A673 (cell line): ENCODE data around the gene HAUS7. TPM values are rescaled to one million over a fixed set of nuclear protein-coding genes. Genes with fewer than 3 reads are reported as not detected.

Experiments used
- BruUV-seq: library from RNA; stranded (reverse); fragments of 400-500 nt; replicated peaks from 2 replicates; lab custom pipeline; 2021; lab: Mats Ljungman, UMichigan
- CTCF ChIA-PET: fragments of 300-600 bp; sonication (Branson Sonifier 250); formaldehyde crosslinking; loops from one replicate; lab custom pipeline; 2022; ENCODE audit warnings: antibody characterized with exemption; lab: Charles Lee
- POLR2A ChIA-PET: fragments of 300-600 bp; sonication (Branson Sonifier 250); formaldehyde crosslinking; loops from one replicate; lab custom pipeline; 2022; ENCODE audit warnings: antibody characterized with exemption; ENCODE audit not compliant: low non-redundant PET; lab: Charles Lee
- DNase-seq: peaks from one replicate; pipeline ENCODE4 v3.0.0-alpha.2; 2015; ENCODE audit warnings: low spot score
- H3K27ac ChIP-seq: fragments of 200-600 bp; sonication (generic); 2 replicates; pipeline ENCODE4 v1.5.1; 2016; ENCODE audit warnings: mixed run types, low read depth, mild to moderate bottlenecking, mixed read lengths, antibody characterized with exemption, low read length; ENCODE audit not compliant: poor library complexity, severe bottlenecking
- H3K27me3 ChIP-seq: fragments of 200-600 bp; sonication (generic); replicated peaks from 2 replicates; pipeline ENCODE4 v1.6.1; 2017; ENCODE audit warnings: mixed run types, low read depth, mild to moderate bottlenecking, mixed read lengths, antibody characterized with exemption, low read length; ENCODE audit not compliant: insufficient read depth, poor library complexity
- H3K36me3 ChIP-seq: fragments of 200-600 bp; sonication (generic); 2 replicates; pipeline ENCODE4 v1.6.1; 2016; ENCODE audit warnings: mixed run types, mild to moderate bottlenecking, mixed read lengths, antibody characterized with exemption, low read length; ENCODE audit not compliant: insufficient read depth, poor library complexity, severe bottlenecking
- H3K4me1 ChIP-seq: fragments of 200-600 bp; sonication (generic); 2 replicates; pipeline ENCODE4 v1.6.1; 2017; ENCODE audit warnings: mixed run types, mild to moderate bottlenecking, mixed read lengths, antibody characterized with exemption, low read length; ENCODE audit not compliant: insufficient read depth, poor library complexity, severe bottlenecking
- H3K4me3 ChIP-seq: fragments of 200-600 bp; sonication (generic); 2 replicates; pipeline ENCODE4 v1.5.1; 2016; ENCODE audit warnings: low read depth, mixed run types, mild to moderate bottlenecking, mixed read lengths, low read length; ENCODE audit not compliant: poor library complexity, severe bottlenecking
- H3K9me3 ChIP-seq: fragments of 200-600 bp; sonication (generic); 2 replicates; pipeline ENCODE4 v1.6.1; 2016; ENCODE audit warnings: mixed run types, low read depth, mild to moderate bottlenecking, mixed read lengths, antibody characterized with exemption, low read length; ENCODE audit not compliant: poor library complexity, severe bottlenecking
- CTCF ChIP-seq: fragments of 300-800, 200-600 bp; sonication (generic); conservative IDR thresholded peaks from 2 replicates; pipeline ENCODE4 v1.5.1; 2017; ENCODE audit warnings: low read depth, mild to moderate bottlenecking, antibody characterized with exemption, low read length, moderate library complexity, mixed read lengths
- EZH2 ChIP-seq: fragments of 200-600 bp; sonication (generic); IDR thresholded peaks from 2 replicates; pipeline ENCODE4 v1.6.1; 2017; ENCODE audit warnings: borderline replicate concordance, low read depth, mild to moderate bottlenecking, mixed read lengths, antibody characterized with exemption, low read length; ENCODE audit not compliant: poor library complexity, severe bottlenecking
- intact Hi-C: fragments of 100-400 bp; cut with micrococcal nuclease; formaldehyde crosslinking; loops from one replicate; pipeline ENCODE4 v1.10.0; 2022; ENCODE audit not compliant: unreplicated experiment
- total RNA-seq: library from RNA; stranded (reverse); gene quantifications from 2 replicates; pipeline ENCODE4 v1.2.3, GENCODE V29; 2021

The HAUS7 gene
- total RNA-seq, 1 experiment from 2014 or later: 75.3 TPM

- intact Hi-C loops: no loop called here
- no peak overlapping the region for H3K27ac ChIP-seq
Measured at GRCh38 chrX:153457136-153457825, 13.1 kb downstream of the HAUS7 start.

GRCh38 chrX:153456704-153457103 is 13.7 kb downstream of the HAUS7 start:
- TF ChIP-seq EZH2: no peak
- TF ChIP-seq CTCF: no peak
- intact Hi-C loops: no loop called here
- H3K4me3 ChIP-seq: no peak overlapping the region
- no TSS peak for BruUV-seq
- H3K27ac ChIP-seq: no peak overlapping the region
- CTCF ChIA-PET: no interaction called here
- no peak for DNase-seq
- no peaks in the 10 kb centered on the region for H3K9me3 ChIP-seq
- H3K4me1 ChIP-seq: no peaks in the 10 kb centered on the region
- no peaks in the 10 kb centered on the region for H3K36me3 ChIP-seq
- POLR2A ChIA-PET: no interaction called here
- no peaks in the 10 kb centered on the region for H3K27me3 ChIP-seq

More at GRCh38 chrX:153457136-153457825, 13.1 kb downstream of the HAUS7 start:
- no peaks in the 10 kb centered on the region for H3K9me3 ChIP-seq
- ChIA-PET CTCF (no interaction called here), POLR2A (no interaction called here)
- no peaks in the 10 kb centered on the region for H3K36me3 ChIP-seq
- DNase-seq: no peak
- no peak overlapping the region for H3K4me3 ChIP-seq
- no peak for TF ChIP-seq CTCF
- TF ChIP-seq EZH2: no peak
- BruUV-seq: no TSS peak
- H3K4me1 ChIP-seq: no peaks in the 10 kb centered on the region
- H3K27me3 ChIP-seq: no peaks in the 10 kb centered on the region

DNA sequence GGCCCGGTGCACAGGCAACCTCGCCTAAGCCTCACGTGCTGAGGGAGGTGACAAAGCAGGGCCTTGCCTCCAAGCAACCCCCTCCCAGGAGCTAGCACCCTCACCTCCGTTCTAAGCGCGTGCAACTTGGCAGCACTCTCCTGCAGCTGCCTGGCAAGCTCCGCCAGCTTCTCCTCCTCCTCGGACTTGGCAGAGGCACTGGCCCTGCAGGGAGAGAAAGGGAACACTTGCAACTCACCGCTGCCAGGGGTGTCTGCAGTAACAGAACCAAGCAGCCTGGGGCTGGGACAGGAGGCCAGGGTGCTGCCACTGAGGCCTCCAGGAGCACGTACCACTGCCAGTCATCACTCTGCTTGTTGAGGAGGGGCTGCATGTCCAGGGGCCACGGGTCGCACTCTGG is 14.2 kb downstream of the HAUS7 start:
- intact Hi-C loops: no loop called here
- DNase-seq: no peak
- no TSS peak for BruUV-seq
- ChIA-PET POLR2A (no interaction called here), CTCF (no interaction called here)
- Histone ChIP-seq H3K27ac (no peak overlapping the region), H3K4me3 (no peak overlapping the region), H3K9me3 (no peaks in the 10 kb centered on the region), H3K36me3 (no peaks in the 10 kb centered on the region), H3K27me3 (no peaks in the 10 kb centered on the region), H3K4me1 (no peaks in the 10 kb centered on the region)
- no peak for TF ChIP-seq CTCF
- TF ChIP-seq EZH2: no peak
